DOHH2 (cell line): ENCODE measurements around the gene NDUFAF7.

Source experiments
- H3F3A ChIP-seq: fragments of 200-600 bp; sonication (generic), shearing (Covaris generic); 2 replicates; pipeline ENCODE4 v1.6.0; 2016; ENCODE audit warnings: antibody characterized with exemption, mild to moderate bottlenecking; ENCODE audit not compliant: control insufficient read depth, insufficient read depth
- H3K27ac ChIP-seq: fragments of 200-600 bp; sonication (generic); 2 replicates; pipeline ENCODE4 v1.5.1; 2014; ENCODE audit warnings: low read depth, mild to moderate bottlenecking, low read length, moderate library complexity
- H3K27me3 ChIP-seq: fragments of 200-600 bp; sonication (generic); 2 replicates; pipeline ENCODE4 v1.6.1; 2014; ENCODE audit warnings: mild to moderate bottlenecking, low read length, mixed read lengths; ENCODE audit not compliant: control insufficient read depth
- H3K36me3 ChIP-seq: fragments of 200-600 bp; sonication (generic); 2 replicates; pipeline ENCODE4 v1.6.1; 2014; ENCODE audit warnings: mild to moderate bottlenecking, low read length, moderate library complexity, mixed read lengths; ENCODE audit not compliant: control insufficient read depth
- H3K4me1 ChIP-seq: fragments of 200-600 bp; sonication (generic); 2 replicates; pipeline ENCODE4 v1.6.1; 2014; ENCODE audit warnings: mild to moderate bottlenecking, low read length, mixed read lengths; ENCODE audit not compliant: control insufficient read depth
- H3K4me2 ChIP-seq: fragments of 200-600 bp; sonication (generic); 2 replicates; pipeline ENCODE4 v1.6.0; 2014; ENCODE audit warnings: mild to moderate bottlenecking, low read length, moderate library complexity
- H3K4me3 ChIP-seq: fragments of 200-600 bp; sonication (generic); 2 replicates; pipeline ENCODE4 v1.5.1; 2014; ENCODE audit warnings: mild to moderate bottlenecking, low read length, mixed read lengths
- H3K79me2 ChIP-seq: fragments of 200-600 bp; sonication (generic); 2 replicates; pipeline ENCODE4 v1.6.1; 2014; ENCODE audit warnings: mild to moderate bottlenecking, low read length, mixed read lengths; ENCODE audit not compliant: control insufficient read depth
- H3K9me2 ChIP-seq: fragments of 200-600 bp; sonication (generic); replicated peaks from 2 replicates; pipeline ENCODE4 v1.6.1; 2014; ENCODE audit warnings: mild to moderate bottlenecking, low read length, mixed read lengths; ENCODE audit not compliant: control insufficient read depth
- H3K9me3 ChIP-seq: fragments of 200-600 bp; sonication (generic); 2 replicates; pipeline ENCODE4 v1.6.1; 2014; ENCODE audit warnings: antibody characterized with exemption, low read length, mixed read lengths; ENCODE audit not compliant: control insufficient read depth, insufficient read depth
- H4K20me1 ChIP-seq: fragments of 200-600 bp; sonication (generic); 2 replicates; pipeline ENCODE4 v1.6.0; 2014; ENCODE audit warnings: low read depth, mild to moderate bottlenecking, antibody characterized with exemption, low read length, moderate library complexity; ENCODE audit not compliant: control insufficient read depth, insufficient read depth
- CTCF ChIP-seq: fragments of 200-600 bp; sonication (generic); IDR thresholded peaks from one replicate; pipeline ENCODE4 v1.5.1; 2014; ENCODE audit warnings: antibody characterized with exemption, mild to moderate bottlenecking, low read depth, low read length; ENCODE audit not compliant: poor library complexity, severe bottlenecking
- EZH2phosphoT487 ChIP-seq: fragments of 200-600 bp; sonication (generic); IDR thresholded peaks from 2 replicates; pipeline ENCODE4 v1.6.1; 2017; ENCODE audit warnings: borderline replicate concordance, mild to moderate bottlenecking, antibody characterized with exemption, low read length, moderate library complexity, mixed read lengths

NDUFAF7 gene

GRCh38 chr2:37267685-37268084 is 36.2 kb downstream of the NDUFAF7 start:
- no peak overlapping the region for H3K27ac ChIP-seq
- no peaks in the 10 kb centered on the region for H3K9me2 ChIP-seq
- no peak overlapping the region for H3K4me3 ChIP-seq
- peaks cover 59% of the 10 kb centered on the region for H3K36me3 ChIP-seq
- H3K4me1 ChIP-seq: peaks cover 14% of the 10 kb centered on the region
- no peaks in the 10 kb centered on the region for H4K20me1 ChIP-seq
- no peak overlapping the region for H3K4me2 ChIP-seq
- H3F3A ChIP-seq: peaks cover 8% of the 10 kb centered on the region; the same call in 1 of the 2 replicates
- TF ChIP-seq EZH2phosphoT487: no peak
- no peak for TF ChIP-seq CTCF
- no peaks in the 10 kb centered on the region for H3K9me3 ChIP-seq
- no peaks in the 10 kb centered on the region for H3K27me3 ChIP-seq
- no peaks in the 10 kb centered on the region for H3K79me2 ChIP-seq

GRCh38 chr2:37268111-37268510 is 36.7 kb downstream of the NDUFAF7 start:
- H3F3A ChIP-seq: peaks cover 8% of the 10 kb centered on the region; the same call in 1 of the 2 replicates
- TF ChIP-seq EZH2phosphoT487: no peak
- TF ChIP-seq CTCF: no peak

GRCh38 chr2:37271376-37272067 is 40.1 kb downstream of the NDUFAF7 start:
- TF ChIP-seq EZH2phosphoT487 (no peak), CTCF (no peak)
- no peaks in the 10 kb centered on the region for H4K20me1 ChIP-seq
- H3K27ac ChIP-seq: no peak overlapping the region
- peaks cover 85% of the 10 kb centered on the region for H3K36me3 ChIP-seq
- H3K27me3 ChIP-seq: no peaks in the 10 kb centered on the region
- H3K4me2 ChIP-seq: no peak overlapping the region
- H3F3A ChIP-seq: peaks cover 5% of the 10 kb centered on the region; the same call in 1 of the 2 replicates
- H3K9me2 ChIP-seq: no peaks in the 10 kb centered on the region
- no peak overlapping the region for H3K4me3 ChIP-seq
- H3K79me2 ChIP-seq: no peaks in the 10 kb centered on the region
- H3K4me1 ChIP-seq: no peaks in the 10 kb centered on the region
- H3K9me3 ChIP-seq: no peaks in the 10 kb centered on the region

More at GRCh38 chr2:37268111-37268510, 36.7 kb downstream of the NDUFAF7 start:
- Histone ChIP-seq H3K9me2 (no peaks in the 10 kb centered on the region), H3K27me3 (no peaks in the 10 kb centered on the region), H4K20me1 (no peaks in the 10 kb centered on the region), H3K27ac (no peak overlapping the region), H3K36me3 (peaks cover 62% of the 10 kb centered on the region), H3K79me2 (no peaks in the 10 kb centered on the region), H3K9me3 (no peaks in the 10 kb centered on the region), H3K4me1 (peaks cover 10% of the 10 kb centered on the region), H3K4me3 (no peak overlapping the region), H3K4me2 (no peak overlapping the region)
